ENCODE results near the gene AARS2.
"Not testable (repeated sequence)": the region's sequence is repeated elsewhere in the genome, so short reads cannot be mapped to it uniquely, and the experiment has no call there.

AARS2 gene

DNA sequence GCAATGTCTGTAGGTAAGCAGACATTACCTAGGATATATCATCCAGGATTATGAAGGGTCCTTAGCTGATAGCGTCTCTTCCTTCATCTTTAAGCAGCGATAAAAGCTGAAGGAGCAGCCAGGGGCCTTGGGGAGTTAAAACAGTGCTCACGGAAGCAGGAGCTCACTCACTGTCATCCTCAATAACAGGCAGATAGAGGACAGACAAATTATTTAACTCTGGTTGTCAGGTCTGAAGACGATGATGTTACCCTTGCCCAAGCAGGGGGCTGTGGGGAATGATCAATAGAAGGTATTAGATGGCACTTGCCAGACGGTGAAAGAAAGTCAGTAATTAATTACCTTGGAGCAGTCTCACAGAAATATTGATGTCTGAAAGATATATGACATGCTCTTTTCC, 16.7 kb upstream of the AARS2 start:
- DNase-seq (ENCODE audit: low read depth, low spot score): no peak

DNA sequence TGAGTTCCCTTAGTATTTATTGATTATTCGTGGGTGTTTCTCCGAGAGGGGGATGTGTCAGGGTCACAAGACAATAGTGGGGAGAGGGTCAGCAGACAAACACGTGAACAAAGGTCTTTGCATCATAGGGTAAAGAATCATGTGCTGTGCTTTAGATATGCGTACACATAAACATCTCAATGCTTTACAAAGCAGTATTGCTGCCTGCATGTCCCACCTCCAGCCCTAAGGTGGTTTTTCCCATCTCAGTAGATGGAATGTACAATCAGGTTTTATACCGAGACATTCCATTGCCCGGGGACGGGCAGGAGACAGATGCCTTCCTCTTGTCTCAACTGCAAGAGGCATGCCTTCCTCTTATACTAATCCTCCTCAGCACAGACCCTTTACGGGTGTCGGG, 15.1 kb upstream of the AARS2 start:
- DNase-seq (ENCODE audit: low read depth, low spot score): not testable (repeated sequence)

DNA sequence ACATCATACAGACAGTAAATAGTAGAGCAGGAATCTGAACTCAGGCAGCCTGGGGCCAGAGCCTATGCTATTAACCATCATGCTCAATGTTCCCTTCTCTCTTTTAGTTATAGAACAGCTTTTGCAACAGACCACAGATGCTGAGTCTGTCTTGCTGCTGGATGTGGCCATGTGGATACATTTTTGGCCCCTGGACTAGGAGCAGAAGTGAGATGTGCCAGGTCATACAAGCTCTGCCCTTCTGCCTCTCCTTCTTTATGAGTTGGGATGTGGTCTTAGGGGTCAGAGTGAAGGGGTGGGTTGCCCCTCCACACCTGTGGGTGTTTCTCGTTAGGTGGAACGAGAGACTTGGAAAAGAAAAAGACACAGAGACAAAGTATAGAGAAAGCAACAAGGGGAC, 14.6 kb upstream of the AARS2 start:
- no peak for DNase-seq (ENCODE audit: low read depth, low spot score)

DNA sequence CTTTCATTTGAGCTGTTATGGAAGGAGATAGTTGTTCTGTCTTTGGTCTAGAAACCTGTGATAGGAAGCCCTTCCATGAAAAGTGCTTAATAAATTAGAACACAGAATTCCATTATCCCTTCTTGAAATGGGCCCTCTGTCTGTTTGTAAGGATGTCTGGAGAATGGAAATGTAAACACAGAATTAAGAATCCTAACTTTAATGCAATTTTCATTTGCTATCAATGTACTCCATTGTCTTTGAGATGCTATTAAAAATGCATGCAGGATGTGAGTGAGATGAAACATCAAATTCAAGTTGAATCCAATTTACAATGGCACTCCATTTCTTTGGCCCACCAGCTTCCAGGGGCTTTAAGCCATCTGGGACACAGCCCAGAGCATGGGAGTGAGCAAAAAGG, 13.9 kb upstream of the AARS2 start:
- DNase-seq (ENCODE audit: low read depth, low spot score): no peak

DNA sequence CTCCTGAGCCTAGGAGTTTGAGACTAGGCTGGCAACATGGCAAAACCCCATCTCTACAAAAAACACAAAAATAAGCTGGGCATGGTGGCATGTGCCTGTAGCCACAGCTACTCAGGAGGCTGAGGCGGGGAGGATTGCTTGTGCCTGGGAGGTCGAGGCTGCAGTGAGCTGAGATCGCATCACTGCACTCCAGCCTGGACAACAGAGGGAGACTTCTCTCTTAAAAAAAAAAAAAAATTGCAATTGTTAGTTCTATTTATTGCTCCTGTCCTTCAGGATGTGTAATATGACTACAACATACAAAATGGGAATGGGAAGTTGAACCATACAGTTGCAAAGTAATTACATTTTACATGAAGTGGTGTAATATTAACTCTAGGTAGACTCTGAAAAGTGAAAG, 8.1 kb upstream of the AARS2 start:
- DNase-seq (ENCODE audit: low read depth, low spot score): no peak

DNA sequence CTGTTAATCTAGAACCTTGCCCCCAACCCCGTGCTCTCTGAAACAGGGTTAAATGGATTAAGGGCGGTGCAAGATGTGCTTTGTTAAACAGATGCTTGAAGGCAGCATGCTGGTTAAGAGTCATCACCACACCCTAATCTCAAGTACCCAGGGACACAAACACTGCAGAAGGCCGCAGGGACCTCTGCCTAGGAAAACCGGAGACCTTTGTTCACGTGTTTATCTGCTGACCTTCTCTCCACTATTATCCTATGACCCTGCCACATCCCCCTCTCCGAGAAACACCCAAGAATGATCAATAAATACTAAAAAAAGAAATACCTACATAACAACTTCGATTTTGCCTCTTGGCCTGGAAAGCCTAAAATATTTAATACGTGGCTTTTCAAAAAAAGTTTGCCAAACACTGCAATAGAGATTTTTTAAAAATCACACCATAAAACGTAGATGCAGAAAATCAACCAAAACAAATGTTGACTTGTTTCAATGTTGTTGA, 4.0 kb upstream of the AARS2 start:
- not testable (repeated sequence) for DNase-seq (ENCODE audit: low read depth, low spot score)

DNA sequence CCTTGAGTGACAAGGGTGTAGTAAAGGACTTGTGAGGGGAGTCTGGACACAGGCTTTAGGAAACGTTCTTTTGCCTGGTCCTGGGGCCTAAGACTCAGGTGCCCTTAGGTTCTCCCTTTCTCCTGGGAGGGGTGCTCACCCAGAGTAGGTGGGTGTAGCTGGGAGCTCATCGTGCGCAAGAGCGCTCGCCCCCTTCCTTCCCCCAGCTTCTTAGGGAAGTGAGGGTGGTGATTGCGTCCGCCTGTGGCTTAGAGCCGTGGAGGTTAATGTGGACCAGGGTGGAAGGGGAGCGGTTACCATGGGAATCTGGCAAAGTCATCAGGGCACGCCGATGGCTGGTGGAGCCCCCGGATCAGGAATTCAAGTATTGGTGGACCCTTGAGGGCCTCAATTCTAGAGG, 3.3 kb upstream of the AARS2 start:
- no peak for DNase-seq (ENCODE audit: low read depth, low spot score)

DNA sequence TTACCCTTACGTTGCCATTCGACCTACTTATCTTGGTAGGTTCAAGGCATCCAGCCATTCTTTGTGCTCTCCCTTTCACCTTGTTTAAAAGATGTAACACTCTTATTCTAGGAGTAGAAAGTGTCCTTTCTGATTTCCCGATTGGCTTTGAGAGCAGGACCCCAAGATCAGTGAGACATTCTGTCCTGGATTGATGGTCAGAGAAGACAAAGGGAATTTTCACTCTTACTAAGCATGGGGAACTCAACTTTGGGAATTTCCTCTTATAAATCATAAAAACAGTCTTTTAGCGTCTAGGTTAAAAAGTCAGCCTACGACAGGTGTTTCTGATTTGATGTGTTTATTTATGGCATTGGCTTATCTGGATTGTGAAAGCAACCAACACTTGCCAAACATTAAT, 2.8 kb upstream of the AARS2 start:
- DNase-seq (ENCODE audit: low read depth, low spot score): no peak

DNA sequence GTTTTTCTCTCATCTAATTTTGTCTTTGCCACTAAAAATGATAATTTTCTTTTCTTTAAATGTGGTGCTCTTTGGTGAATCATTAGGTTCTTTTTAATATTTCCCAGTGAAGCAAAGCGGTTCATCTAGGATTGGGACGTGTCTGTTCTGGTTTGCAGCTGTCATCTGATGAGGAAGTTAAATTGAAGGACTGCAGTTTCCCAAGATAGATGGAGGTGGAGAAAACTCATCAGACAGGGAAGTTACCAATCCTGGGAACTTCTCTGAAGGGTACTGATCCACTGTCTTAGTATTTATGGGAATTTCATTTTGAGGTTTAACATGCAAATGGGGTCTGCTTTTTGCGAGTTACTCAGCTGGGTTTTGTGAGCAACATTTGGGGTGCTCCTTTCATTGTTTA, 2.4 kb upstream of the AARS2 start:
- DNase-seq (ENCODE audit: low read depth, low spot score): no peak

DNA sequence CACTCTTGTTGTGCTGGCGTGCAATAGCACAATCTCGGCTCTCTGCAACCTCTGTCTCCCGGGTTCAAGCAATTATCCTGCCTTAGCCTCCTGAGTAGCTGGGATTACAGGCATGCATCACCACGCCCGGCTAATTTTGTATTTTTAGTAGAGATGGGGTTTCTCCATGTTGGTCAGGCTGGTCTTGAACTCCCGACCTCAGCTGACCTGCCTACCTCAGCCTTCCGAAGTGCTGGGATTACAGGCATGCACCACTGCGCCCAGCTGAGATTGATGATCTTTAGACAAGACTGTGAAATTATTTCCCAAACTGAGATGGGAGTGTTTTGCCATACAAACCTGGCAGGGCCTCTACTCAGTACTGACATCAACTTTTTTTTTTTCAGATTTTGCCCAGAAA, 1.5 kb upstream of the AARS2 start:
- DNase-seq (ENCODE audit: low read depth, low spot score): not testable (repeated sequence)

DNA sequence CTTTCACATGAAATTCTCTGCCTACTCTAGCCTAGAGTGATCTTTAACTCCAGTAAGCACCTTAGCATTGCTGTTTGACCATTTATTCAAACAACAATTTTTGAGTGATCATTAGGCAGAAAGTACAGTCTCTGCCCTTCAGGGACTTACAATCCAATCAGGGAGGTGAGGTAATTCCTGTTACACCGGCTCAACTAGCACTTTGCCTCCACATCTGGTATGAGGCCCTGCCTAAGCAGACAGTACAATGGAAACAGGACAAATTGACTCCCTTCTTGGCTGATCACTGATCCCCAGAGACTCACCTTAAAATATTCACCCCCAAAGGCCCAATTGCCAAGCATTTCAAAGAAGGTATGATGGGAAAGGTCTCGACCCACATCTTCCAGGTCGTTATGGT, 1.4 kb downstream of the AARS2 start:
- no peak for DNase-seq (ENCODE audit: low read depth, low spot score)

DNA sequence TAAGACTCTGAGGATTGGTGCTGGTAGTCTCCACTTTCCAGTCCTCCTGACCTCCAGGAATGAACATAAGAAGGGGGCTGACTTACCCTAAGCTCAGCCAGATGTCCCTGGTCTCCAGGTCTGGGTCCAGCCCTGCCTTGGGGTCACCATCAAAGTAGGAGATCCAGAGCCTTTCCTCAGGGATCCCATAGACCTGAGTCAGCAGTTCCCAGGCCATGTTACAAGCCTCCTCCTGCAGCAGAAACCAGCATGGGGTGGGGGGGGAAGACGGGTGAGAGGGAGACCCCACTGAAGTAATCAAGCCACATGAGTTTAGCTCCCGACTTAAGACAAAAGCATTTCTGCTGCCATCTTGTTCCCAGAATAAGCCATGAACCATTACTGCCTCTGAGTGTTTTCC, 1.8 kb downstream of the AARS2 start:
- no peak for DNase-seq (ENCODE audit: low read depth, low spot score)

DNA sequence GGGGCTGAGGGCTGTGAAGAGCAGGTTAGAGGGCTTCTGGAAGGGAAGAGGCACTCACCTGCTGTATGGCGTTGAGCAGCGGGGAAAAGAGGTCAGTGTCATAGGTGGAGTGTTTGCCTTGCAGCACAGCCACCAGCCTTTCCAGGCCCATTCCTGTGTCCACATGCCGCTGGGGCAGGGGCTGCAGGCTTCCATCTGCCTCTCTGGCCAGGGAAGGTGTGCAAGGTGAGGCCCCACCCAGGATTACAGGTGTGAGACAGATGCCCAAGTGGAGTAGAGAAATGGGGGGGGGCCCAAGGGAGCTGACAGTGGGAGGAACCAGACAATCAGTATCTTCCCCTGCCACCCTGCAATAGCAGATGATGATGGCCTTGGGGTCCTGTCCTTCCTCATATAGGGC, 2.9 kb downstream of the AARS2 start:
- DNase-seq (ENCODE audit: low read depth, low spot score): no peak

DNA sequence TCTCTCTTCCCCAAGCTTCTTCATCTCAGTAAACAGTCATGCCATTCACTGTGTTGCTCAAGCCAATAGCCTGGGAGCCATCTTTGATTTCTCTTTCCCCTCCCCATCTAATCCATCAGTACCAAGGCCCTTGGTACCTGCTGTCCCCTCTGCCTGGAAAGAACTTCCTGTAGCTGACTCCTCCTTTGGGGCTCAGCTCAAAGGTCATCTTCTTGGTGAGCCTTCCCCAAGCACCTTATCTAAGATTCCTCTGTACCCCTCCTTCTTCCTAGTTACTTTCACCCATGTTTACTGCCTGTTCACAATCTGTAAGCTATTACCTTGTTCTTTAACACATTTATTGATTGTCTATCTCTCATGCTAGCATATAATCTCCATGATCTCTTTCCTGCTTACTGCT, 3.5 kb downstream of the AARS2 start:
- DNase-seq (ENCODE audit: low read depth, low spot score): no peak

DNA sequence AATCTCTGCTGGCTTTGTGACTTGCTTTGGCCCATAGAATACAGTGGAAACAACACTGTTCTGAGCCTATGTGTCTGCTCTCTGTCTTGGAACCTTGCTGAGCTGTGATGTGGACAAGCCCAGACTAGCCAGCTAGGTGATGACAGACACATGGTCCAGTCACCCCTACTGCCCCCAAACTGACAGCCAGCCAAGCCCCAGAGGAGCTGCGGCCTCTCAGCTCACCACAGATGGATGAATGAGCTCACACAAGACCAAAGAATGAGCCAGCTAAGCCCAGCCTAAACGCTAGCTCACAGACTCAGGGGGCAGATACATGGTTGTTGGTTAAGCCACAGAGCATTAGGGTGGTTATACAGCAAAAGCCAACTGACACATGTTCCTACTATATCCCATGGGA, 4.1 kb downstream of the AARS2 start:
- no peak for DNase-seq (ENCODE audit: low read depth, low spot score)

DNA sequence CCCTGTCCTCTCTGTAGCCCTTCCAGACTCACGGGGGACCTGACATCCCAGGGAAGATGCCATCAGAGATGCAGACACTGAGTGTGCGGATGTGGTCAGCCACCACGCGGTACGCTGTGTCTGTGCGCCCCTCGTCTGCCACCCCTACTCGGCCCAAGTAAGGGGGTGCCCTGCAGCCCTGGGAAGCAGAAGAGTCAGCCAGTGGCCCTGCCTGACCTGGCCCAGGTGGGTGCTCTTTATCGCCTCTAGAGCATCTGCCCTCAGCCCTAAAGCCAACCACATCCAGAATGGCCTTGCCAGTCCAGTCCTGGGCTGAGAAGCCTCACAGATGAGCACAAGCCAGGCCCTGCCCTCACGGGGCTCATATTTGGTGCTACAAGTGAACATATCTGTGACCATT, 5.9 kb downstream of the AARS2 start:
- DNase-seq (ENCODE audit: low read depth, low spot score): no peak

DNA sequence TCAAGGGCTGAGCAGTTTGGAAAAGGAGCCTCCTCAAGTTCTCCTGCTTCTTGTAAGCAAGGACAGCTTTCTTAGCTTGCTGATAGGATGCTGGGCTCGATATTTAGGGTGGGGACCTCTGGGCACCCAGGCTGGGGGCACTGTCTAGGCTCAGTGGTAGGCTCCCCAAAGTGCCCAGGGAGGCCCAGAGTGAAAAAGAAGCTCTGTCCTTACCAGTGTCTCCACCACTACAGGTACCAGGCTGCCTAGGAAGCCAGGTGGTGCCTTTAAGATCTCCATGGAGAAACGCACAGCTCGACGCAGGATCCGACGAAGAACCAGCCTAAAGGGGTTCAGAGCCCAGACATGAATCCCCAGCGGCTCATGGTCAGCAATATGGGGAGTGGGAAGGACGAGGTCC, 6.4 kb downstream of the AARS2 start:
- DNase-seq (ENCODE audit: low read depth, low spot score): no peak

DNA sequence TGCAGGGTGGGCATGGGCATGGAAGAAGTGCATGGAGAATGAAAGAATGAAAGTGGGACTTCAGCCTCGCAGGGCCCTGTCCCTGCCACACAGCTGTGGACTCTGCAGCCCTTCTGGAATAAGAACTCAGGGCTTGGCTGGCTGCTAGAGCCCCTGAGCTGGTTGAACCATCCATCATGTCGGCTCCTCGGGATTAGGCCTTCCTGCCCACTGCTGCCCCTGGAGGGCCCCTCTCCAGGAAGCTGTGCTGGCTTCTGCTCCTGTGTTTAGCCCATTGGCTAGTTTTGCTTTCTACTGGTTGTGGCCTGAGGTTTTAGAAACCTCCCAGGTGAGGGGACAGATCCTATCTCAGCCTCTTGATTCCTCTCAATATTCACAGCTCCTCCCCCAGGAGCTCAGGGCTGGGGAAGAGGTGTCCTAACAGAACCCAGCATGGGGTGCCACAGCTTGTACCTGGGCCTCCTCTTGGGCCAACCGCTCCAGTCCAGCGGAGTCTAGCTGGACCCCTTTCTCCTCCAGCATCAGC, 7.9 kb downstream of the AARS2 start:
- no peak for DNase-seq (ENCODE audit: low read depth, low spot score)

DNA sequence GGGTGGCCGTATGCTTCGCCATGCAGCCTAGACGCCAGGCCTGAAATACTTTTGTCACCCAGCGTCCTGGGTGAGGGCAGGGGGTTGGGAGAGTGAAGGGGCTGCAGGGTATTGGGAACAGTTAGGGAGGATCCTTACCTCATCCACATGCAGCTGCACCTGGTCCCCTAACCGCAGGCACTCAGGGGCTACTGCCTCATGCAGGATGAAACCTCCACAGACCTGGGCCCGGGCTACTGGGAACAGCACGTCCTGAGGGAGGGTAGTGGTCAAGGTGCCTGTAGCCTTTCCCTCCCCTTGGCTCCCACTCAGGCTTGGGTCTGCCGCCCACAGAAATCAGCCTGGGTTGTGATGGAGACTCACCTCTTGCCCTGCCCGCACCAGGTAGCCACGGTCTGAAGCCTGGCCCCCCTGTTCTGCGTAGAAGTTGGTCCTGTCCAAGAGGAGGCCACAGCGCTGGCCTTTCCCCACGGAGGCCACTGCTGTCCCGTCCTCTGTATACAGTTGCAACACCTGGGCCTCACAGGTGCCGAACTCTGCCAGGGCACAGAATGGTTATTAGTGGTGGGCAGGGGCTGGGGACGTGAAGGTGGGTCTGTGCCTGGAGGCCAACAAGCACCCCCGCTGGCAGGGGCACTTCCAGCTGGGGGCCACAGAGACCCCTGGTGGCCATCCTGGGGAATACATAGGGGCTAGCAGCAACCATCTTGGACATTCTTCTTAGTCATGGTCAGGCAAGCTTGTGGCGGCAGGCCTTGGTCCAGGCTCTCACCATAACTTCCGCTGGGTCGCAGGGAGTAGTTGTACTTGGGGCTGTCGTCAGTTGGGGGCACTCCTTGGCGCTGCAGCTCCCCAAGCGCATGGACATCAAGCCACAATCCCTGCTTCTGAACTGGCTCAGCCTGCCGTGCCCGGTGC, 8.6 kb downstream of the AARS2 start:
- no peak for DNase-seq (ENCODE audit: low read depth, low spot score)

DNA sequence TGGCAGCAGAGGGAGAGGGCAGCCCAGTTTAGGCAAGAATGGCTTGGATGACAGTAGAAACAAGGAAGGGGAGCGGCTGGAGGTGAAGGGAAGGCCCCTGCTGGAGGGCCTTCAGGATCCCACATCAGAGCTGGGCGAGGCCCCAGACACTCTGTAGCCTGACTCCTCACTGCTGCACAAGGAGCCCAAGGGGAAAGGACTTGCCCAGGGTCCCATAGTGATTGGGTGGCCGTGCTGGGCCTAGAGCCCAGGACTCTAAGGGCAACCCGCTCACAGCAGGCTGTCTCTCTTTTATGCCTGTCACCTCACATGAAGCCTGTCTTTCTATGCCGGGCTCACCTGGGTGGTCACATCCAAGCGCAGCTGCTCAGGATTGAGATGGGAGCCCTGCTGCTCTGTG, 9.3 kb downstream of the AARS2 start:
- no peak for DNase-seq (ENCODE audit: low read depth, low spot score)

DNA sequence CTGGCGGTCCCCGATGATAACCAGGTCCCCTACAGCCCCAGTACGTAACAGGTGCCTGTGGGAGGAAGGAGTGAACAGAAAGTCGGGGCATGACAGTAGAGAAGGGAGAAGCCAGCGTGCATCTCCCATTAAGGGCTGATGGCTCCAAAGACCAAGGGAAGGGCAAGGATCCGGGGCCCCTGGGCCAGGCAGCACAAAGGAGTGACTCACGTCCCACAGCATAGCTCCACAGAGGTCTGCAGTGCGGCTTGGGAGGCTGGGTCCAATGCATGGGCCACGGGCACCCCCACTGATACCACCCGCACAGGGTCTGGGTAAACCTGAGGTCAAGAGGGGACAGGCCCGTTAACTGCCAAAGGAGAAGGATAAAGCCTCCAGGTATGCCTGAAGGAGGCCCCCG, 10.3 kb downstream of the AARS2 start:
- DNase-seq (ENCODE audit: low read depth, low spot score): no peak

DNA sequence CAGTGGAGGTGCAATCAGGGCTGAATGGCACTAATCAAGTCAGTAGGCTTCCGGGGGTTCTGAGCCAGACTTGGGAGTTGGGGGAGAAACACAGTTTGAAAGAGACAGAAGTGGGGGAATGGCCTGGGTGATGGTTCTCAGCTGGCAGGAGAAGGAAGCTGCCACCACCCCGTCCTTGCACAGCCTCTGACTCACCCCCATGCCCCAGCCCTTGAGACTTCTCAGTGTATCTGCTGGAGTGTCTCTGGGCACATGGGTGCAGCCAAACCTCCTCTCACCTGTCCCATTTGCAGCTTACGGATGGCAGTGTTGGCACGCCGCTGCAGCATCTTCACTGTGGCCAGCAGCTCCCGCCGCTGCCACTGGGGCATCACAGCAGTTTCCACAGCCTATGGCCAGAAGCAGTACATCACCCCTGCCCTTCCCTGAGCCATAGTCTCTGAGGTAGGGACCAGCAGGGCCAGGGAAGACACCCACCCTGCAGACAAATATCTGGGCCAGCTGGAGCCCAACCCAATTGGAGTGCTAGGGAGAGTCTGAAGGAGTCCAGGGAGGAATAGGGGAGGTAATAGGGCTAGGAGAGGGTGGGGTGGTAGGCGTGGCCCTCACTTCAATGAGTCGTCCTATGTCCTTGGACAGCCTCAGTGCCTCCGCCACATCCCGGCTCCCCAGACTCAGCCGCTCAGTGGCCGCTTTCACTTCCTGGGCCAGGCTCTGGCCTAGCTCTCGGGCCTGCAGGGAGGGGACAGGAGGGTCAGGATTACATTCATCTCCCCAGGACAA, 11.2 kb downstream of the AARS2 start:
- no peak for DNase-seq (ENCODE audit: low read depth, low spot score)

DNA sequence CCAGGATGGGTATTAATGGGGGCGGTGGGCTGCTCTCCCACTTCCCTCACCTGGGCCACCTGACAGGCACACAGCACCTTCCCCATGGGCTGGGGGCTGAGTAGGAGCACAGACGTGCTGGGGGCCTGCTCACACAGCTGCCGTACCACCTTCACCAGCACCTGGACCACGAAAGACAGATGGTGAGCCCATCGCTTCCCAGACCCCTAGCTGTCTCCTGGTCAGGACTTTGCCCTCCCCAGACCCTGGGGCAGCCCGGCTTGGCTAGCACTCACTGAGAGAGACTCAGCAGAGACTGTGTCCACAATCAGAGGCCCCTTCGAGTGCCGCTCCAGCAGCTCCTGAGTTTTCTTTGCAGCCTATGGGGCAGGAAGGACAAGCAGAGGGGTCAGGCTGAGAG, 12.0 kb downstream of the AARS2 start:
- no peak for DNase-seq (ENCODE audit: low read depth, low spot score)
